Activated naive CD4-positive, alpha-beta T cell treated with anti-CD3 and anti-CD28 coated beads, Interleukin-2, amount 50 U/mL, for 24 hours (primary cell): ENCODE data around the gene SRGAP1.
"Not testable (repeated sequence)": the region's sequence is repeated elsewhere in the genome, so short reads cannot be mapped to it uniquely, and the experiment has no call there.

ENCODE experiments used
- H3K27ac Mint-ChIP-seq: one replicate; pipeline ENCODE4 v1.8.0; 2021; ENCODE audit warnings: mild to moderate bottlenecking, mixed read lengths
- H3K27me3 Mint-ChIP-seq: one replicate; pipeline ENCODE4 v1.8.0; 2021; ENCODE audit warnings: mixed read lengths
- H3K36me3 Mint-ChIP-seq: one replicate; pipeline ENCODE4 v1.8.0; 2021; ENCODE audit warnings: mixed read lengths
- H3K4me1 Mint-ChIP-seq: one replicate; pipeline ENCODE4 v1.8.0; 2021; ENCODE audit warnings: mixed read lengths
- H3K4me3 Mint-ChIP-seq: one replicate; pipeline ENCODE4 v1.8.0; 2021; ENCODE audit warnings: mild to moderate bottlenecking, mixed read lengths
- H3K9me3 Mint-ChIP-seq: one replicate; pipeline ENCODE4 v1.8.0; 2021; ENCODE audit warnings: mixed read lengths

Gene SRGAP1

DNA sequence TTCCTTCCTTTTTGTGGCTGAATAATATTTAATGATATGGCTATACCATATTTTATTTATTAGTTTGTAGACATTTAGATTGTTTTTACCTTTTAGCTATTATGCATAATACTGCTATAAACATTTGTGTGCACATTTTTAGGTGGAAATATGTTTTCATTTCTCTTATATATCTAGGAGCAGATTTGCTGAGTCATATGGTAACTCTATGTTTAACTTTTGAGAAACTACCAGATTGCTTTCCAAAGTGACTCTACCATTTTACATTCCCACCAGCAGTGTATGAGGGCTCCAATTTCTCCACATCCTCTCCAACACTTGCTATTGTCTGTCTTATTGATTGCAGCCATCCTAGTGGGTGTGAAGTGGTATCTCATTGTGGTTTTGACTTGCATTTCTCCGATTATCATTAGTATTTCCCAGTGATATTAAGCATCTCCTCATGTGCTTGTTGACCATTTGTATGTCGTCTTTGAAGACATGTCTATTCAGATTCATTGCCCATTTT, 217.4 kb downstream of the SRGAP1 start:
- Mint-ChIP-seq H3K4me1 (no peaks in the 10 kb centered on the region), H3K36me3 (no peaks in the 10 kb centered on the region), H3K27me3 (peaks cover 12% of the 10 kb centered on the region), H3K27ac (no peak overlapping the region), H3K9me3 (no peaks in the 10 kb centered on the region), H3K4me3 (no peak overlapping the region)

DNA sequence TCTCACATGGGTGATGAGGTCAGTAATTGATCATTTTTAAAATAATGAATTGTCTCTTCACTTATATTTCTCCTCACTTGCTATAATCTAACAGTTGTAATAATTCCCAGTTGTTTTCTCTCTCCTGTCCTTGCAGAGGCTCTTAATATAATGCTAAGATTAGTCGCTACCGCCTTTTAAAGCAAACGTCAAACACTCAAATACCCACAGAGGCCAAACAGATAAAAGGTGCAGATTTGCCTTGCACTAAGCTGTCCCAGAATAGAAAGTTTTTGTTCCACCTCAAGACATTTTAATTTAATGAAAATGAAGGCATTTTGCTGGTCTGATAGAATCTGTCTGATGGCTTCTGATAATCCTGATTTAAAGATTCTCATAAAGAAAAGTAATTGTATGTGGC, 218.6 kb downstream of the SRGAP1 start:
- Mint-ChIP-seq H3K9me3 (no peaks in the 10 kb centered on the region), H3K4me3 (no peak overlapping the region), H3K4me1 (no peaks in the 10 kb centered on the region), H3K27ac (no peak overlapping the region), H3K27me3 (peaks cover 14% of the 10 kb centered on the region), H3K36me3 (no peaks in the 10 kb centered on the region)

DNA sequence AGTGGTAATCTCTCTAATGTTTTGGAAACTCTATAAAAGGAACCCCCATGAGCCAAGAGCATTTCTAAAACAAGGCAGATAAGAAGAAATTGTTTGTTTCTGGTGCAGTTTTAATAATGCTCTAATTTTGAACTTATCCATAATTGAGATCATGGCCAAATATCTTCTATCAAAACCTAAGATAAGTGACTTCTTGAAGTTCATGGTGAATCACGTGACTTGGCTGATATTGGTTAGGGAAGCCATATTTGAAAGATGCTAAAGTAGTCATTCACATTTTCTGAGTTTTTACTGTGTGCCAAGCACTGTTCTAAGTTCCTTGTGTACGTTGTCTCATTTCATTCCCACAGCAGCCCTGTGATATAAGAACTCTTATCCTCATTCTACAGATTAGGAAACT, 219.7 kb downstream of the SRGAP1 start:
- Mint-ChIP-seq H3K27me3 (peaks cover 12% of the 10 kb centered on the region), H3K36me3 (no peaks in the 10 kb centered on the region), H3K4me3 (no peak overlapping the region), H3K4me1 (no peaks in the 10 kb centered on the region), H3K9me3 (no peaks in the 10 kb centered on the region), H3K27ac (no peak overlapping the region)

DNA sequence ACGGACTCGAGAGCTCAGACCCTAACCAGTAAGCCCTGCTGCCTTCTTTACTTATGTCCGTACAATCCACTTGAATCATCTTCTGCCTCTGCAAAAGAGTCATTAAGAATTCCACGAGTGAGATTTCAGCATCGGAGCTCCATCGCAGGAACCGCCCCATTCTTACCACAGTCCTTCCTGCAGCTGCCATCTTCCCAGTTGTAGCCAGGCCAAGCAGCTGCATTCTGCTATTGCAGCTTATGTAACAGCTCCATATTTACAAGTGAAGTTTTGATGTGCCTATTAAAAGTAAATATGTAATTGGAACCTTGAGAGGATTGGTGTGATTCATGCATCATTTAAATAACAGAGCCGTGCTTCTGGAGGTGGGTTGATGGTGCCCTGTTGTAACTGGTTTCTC, 220.2 kb downstream of the SRGAP1 start:
- peaks cover 11% of the 10 kb centered on the region for H3K27me3 Mint-ChIP-seq
- H3K27ac Mint-ChIP-seq, result no peak overlapping the region
- H3K4me3 Mint-ChIP-seq, result no peak overlapping the region
- no peaks in the 10 kb centered on the region for H3K36me3 Mint-ChIP-seq
- no peaks in the 10 kb centered on the region for H3K4me1 Mint-ChIP-seq
- H3K9me3 Mint-ChIP-seq, result no peaks in the 10 kb centered on the region

DNA sequence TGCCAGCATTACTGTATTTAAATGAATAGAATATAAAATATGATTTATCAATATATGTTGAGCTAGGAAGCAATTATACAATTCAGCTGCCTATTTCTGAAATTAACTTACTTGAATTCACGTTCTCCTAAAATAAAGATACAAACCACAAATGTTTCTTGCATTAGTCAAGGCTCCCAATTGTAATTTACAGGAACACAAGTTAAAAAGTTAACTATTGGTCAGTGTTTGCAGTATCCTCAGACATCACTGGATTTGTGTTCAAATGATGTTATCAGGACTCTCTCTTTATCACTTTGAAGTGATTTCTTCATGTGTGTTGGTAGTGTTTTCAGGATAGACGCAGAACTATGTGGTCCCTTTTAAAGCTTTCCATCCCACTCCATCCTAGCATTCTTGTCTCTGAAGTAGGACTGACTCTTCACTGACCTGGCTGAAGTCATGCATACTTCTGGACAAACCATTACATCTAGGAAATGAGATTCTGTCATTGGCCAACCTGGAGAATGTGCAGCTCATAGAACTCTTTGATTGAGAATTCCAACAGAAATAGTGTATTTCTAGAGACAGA, 221.5 kb downstream of the SRGAP1 start:
- Mint-ChIP-seq H3K27me3 (peaks cover 11% of the 10 kb centered on the region), H3K4me3 (no peak overlapping the region), H3K27ac (no peak overlapping the region), H3K4me1 (no peaks in the 10 kb centered on the region), H3K36me3 (no peaks in the 10 kb centered on the region), H3K9me3 (no peaks in the 10 kb centered on the region)

DNA sequence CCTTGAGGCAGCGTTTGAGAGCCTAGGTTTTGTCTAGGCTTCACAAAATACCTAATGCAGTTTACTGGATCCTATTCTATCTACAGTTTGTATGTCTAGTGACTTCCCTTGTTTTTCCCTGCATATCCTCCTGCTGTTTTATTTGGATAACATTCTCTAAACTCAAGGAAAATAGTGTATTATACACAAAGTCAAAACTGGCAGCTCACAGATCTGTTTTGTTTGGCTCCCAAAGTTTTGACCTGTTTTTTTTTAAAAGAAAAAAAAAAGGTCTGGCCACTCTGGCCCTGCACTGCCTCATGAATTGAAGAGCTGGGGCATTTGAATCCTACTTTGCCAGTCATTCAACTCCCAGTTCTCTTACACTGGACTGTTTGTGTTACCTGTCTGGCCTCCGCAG, 222.3 kb downstream of the SRGAP1 start:
- Mint-ChIP-seq H3K4me3 (no peak overlapping the region), H3K4me1 (no peaks in the 10 kb centered on the region), H3K9me3 (no peaks in the 10 kb centered on the region), H3K27ac (no peak overlapping the region), H3K27me3 (peaks cover 11% of the 10 kb centered on the region), H3K36me3 (no peaks in the 10 kb centered on the region)

DNA sequence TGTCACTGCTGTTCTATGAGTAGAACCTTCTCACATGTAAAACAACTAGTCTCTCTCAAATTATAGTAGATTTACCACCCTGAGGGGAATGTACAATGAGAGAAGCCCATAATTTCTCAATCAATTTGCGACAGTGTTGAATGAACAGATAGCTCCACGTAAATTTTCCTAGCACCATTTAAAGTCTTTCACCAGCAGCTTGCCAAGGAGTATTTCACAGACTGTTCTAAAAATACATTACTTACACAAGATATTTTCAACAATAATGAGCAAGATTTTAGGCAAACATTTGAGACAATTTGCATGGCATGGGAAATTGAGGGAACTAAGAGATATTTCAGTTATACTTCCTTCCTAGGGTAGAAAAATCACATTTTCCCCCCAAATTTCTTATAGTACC, 226.0 kb downstream of the SRGAP1 start:
- Mint-ChIP-seq H3K27me3 (peaks cover 4% of the 10 kb centered on the region), H3K9me3 (no peaks in the 10 kb centered on the region), H3K36me3 (no peaks in the 10 kb centered on the region), H3K27ac (no peak overlapping the region), H3K4me1 (no peaks in the 10 kb centered on the region), H3K4me3 (no peak overlapping the region)

DNA sequence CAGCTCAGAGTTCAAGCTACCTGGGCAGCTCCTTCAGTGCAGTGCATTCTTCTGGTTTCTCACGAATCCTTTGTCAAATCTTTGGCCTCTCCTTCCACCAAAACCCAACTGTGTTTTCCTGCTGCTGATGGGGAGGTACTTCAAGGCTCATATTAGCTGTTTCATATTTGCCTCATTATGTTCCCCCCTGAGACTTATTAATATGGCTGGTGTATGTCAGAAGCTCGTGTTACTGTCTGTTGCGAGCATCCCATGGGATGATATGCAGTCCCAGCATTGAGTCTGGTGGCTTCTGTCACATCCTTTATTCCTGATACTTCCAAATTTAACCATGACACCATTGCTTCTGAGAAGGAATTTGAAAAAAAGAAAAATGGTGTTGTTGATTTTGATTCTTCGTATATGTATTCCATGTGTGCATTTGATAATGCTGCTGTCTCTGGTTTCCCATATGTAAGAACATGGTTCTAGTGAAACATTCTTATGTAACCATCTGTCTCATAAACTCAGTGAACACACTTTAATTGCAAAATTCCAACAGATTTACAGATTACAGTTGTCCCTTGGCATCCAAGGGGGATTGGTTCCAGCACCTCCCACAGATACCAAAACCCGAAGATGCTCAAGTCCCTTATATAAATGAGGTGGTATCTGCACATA, 228.5 kb downstream of the SRGAP1 start:
- no peaks in the 10 kb centered on the region for H3K4me1 Mint-ChIP-seq
- H3K27me3 Mint-ChIP-seq, result peaks cover 4% of the 10 kb centered on the region
- H3K36me3 Mint-ChIP-seq, result no peaks in the 10 kb centered on the region

DNA sequence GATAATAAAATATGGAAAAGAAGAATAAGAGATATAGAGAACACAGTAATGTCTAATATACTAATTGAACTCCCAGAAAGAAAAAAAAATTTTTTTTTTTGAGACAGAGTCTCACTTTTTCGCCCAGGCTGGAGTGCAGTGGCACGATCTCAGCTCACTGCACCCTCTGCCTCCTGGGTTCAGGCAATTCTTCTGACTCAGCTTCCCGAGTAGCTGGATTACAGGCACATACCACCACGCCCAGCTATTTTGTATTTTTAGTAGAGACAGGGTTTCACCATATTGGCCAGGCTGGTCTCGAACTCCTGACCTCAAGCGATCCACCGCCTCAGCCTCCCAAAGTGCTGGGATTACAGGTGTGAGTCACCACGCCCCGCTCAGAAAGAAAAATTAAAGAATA, 232.1 kb downstream of the SRGAP1 start:
- H3K36me3 Mint-ChIP-seq, H3K4me1 Mint-ChIP-seq, H3K4me3 Mint-ChIP-seq, H3K27ac Mint-ChIP-seq, H3K9me3 Mint-ChIP-seq, H3K27me3 Mint-ChIP-seq: not testable (repeated sequence)

More for the DNA sequence above, 228.5 kb downstream of the SRGAP1 start:
- Mint-ChIP-seq H3K27ac (no peak overlapping the region), H3K9me3 (no peaks in the 10 kb centered on the region), H3K4me3 (no peak overlapping the region)

DNA sequence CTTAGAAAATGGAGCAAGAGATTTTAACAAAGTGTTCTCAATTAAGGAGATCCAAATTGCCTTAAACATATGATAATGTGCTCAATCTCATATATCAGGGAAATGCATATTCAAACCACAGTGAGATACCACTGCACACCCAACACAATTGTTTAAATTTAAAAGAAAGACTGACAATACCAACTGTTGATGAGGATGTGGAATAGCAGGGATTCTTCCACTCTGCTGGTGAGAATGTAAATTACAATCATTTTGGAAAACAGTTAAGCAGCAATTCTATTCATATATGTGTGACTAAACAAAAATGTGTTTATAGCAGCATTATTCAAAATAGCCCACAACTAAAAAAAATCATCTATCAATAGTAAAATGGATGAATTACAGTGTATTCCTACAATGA, 233.4 kb downstream of the SRGAP1 start:
- Mint-ChIP-seq H3K9me3 (no peaks in the 10 kb centered on the region), H3K27ac (no peak overlapping the region), H3K4me1 (no peaks in the 10 kb centered on the region)

DNA sequence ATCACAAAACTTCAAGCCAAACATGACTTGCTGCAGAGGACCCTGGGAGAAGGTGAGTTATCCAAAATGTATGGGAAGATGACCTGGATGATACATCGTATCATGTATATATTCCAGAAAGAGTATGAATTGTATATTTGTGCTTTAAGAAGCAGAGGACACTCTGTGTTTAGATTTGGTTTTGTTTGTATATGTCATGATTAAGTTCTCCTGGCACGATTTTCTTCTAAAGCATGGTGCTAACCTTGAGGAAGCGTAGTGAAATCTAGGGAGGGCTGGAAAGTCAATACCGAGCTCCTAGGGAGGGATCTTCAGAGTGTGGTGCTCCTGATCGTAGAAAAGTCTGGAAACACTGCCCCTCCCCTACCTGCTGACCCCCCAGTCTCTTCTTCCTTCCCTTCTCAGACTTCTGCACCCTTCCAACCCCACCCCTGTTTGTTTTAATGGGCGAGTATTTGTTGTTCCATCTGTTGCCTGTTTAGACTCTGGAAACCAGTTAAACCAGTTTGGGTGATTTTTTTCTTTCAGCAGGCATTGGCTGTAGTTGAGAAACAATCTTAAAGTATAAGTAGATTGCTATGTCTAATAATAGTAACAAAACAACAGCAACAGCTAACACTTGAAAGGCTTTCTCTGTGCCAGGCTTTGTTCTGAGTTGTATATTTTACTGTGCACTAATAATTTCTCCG, 236.0 kb downstream of the SRGAP1 start:
- H3K4me3 Mint-ChIP-seq, result no peak overlapping the region
- no peaks in the 10 kb centered on the region for H3K36me3 Mint-ChIP-seq
- H3K9me3 Mint-ChIP-seq, result no peaks in the 10 kb centered on the region
- no peak overlapping the region for H3K27ac Mint-ChIP-seq
- no peaks in the 10 kb centered on the region for H3K4me1 Mint-ChIP-seq
- peaks cover 5% of the 10 kb centered on the region for H3K27me3 Mint-ChIP-seq

More for the DNA sequence above, 233.4 kb downstream of the SRGAP1 start:
- Mint-ChIP-seq H3K36me3 (no peaks in the 10 kb centered on the region), H3K4me3 (no peak overlapping the region), H3K27me3 (peaks cover 5% of the 10 kb centered on the region)

DNA sequence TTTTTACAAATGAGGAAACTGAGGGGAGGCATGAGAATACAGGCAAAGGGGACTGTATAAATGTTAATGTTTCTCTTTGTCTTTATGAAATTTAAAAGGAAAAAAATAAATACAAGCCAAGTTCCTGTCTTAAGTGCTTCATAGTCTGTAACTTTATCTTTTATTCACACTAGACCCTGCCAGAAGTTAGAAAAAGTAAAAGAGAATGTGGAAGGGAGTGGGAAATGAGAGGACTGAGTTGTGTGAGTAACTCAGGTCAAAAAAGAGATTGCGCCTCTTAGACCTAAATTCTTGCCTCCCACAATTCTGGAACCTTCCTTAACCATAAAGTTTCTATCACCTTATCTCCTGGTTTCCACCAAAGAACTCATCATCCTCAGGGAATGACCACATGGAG, 236.5 kb downstream of the SRGAP1 start:
- H3K4me3 Mint-ChIP-seq, result no peak overlapping the region
- no peak overlapping the region for H3K27ac Mint-ChIP-seq
- no peaks in the 10 kb centered on the region for H3K36me3 Mint-ChIP-seq
- peaks cover 5% of the 10 kb centered on the region for H3K27me3 Mint-ChIP-seq
- H3K9me3 Mint-ChIP-seq, result no peaks in the 10 kb centered on the region
- no peaks in the 10 kb centered on the region for H3K4me1 Mint-ChIP-seq

DNA sequence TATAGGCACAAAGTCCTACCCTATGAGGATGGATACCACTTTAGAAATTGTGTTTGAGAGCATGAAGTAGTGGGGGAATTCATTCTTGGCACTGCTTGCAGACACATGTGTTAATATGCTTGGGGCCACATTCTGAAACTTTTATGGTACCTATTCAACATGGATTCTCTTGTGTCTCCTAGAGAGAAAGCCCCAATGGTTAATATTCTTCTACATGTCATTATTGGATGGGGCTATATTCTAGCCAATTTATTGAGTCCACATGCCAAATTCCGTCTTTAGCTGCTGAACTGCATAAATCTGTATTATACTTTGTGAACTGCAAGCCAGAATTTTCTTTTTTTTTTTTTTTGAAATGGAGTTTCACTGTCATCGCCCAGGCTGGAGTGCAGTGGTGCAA, 237.6 kb downstream of the SRGAP1 start:
- Mint-ChIP-seq H3K27ac (no peak overlapping the region), H3K27me3 (peaks cover 3% of the 10 kb centered on the region), H3K4me3 (no peak overlapping the region), H3K9me3 (no peaks in the 10 kb centered on the region), H3K36me3 (no peaks in the 10 kb centered on the region), H3K4me1 (no peaks in the 10 kb centered on the region)

DNA sequence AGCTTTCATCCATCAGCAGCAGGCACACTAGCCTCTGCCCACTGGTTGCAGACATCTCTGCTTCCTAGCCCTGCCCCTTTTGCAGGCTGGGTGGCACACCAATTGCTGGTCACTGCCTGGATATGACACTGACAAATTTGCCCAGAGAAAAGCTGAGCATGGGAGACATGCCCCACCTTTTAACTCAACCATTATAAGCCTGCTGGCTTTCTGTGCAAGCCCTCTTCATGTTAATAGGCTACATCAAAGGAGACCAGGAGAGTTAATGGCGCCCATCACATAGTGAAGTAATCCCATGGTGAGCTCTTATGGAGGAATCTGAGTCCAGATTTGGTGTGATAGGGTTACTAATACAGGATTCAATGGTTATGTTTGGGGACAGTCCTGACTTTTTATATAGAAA, 238.4 kb downstream of the SRGAP1 start:
- no peak overlapping the region for H3K4me3 Mint-ChIP-seq
- H3K9me3 Mint-ChIP-seq, result no peaks in the 10 kb centered on the region
- no peaks in the 10 kb centered on the region for H3K4me1 Mint-ChIP-seq
- peaks cover 3% of the 10 kb centered on the region for H3K27me3 Mint-ChIP-seq
- no peaks in the 10 kb centered on the region for H3K36me3 Mint-ChIP-seq
- no peak overlapping the region for H3K27ac Mint-ChIP-seq

DNA sequence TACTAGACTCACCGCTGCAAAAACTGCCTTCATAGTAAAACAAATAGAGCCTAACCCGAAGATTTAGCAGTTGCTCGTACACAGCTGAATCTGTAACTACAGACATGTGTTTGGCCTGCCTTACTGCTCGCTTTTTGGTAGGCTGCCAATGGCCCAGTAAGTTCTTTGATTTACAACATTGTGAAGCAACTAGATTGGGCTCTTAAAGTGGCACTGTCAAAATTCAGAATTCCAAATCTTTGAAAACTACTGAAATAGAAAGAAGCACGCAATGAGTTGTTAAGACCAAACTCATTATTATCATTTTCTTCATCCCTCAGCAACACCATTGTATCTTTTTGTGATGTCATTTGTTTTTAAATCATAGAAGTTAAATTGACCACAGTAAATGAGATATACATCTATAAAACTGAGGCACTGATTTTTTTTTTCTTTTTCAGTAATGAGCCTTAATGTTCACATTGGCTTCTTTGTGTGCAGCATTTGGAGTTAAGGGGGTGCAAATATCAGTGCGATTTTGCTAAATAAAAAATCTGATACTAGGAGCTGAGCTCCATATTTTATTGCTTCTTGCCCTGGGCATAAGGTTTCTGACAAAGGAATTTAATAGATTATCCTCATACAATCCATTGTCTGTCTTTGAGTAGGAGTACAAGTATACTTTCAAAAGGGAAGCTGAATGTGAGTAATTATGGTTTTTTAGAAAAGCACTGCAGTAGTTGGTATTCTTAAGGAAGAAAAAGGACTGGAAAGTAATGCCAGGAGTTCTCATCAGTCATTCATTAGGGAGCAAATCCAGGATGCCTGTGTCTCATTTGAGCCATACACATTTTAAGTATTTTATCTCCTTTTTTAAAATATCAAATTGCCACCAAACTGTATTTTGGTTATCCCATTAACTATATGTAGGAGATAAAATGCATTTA, 239.0 kb downstream of the SRGAP1 start:
- Mint-ChIP-seq H3K4me1 (no peaks in the 10 kb centered on the region), H3K27ac (no peak overlapping the region), H3K4me3 (no peak overlapping the region), H3K36me3 (no peaks in the 10 kb centered on the region), H3K9me3 (no peaks in the 10 kb centered on the region), H3K27me3 (peaks cover 3% of the 10 kb centered on the region)
